ENCODE data around the gene GRM7. TPM values are rescaled to one million over a fixed set of nuclear protein-coding genes. Genes with fewer than 3 reads are reported as not detected.

GRM7 gene
- total and polyA plus RNA-seq, 4 donors: 0.08 to 0.33 TPM; not detected in 2

GRCh38 chr3:7574435-7574834, 713.5 kb downstream of the GRM7 start:
- H3K9me3 ChIP-seq (ENCODE audit: control insufficient read depth in 4 of 4, low read length in 3 of 4): no peaks in the 10 kb centered on the region
- no peaks in the 10 kb centered on the region for H3K4me1 ChIP-seq (ENCODE audit: control insufficient read depth in 4 of 4, insufficient read depth in 4 of 4, low read length in 3 of 4)
- TF ChIP-seq HNF4G (IDR thresholded peaks at IDR 0.05) (no peak), TAF1 (conservative IDR thresholded peaks at IDR 0.05) (no peak), RXRA (IDR thresholded peaks at IDR 0.05) (no peak), FOXA2 (IDR thresholded peaks at IDR 0.05) (no peak), SP1 (IDR thresholded peaks at IDR 0.05) (no peak), NR2F2 (IDR thresholded peaks at IDR 0.05) (no peak), EGR1 (IDR thresholded peaks at IDR 0.05; ENCODE audit: low read depth in 2 of 2) (no peak), FOXA1 (IDR thresholded peaks at IDR 0.05) (no peak), ZBTB33 (IDR thresholded peaks at IDR 0.05) (no peak), CTCF (IDR thresholded peaks at IDR 0.05; ENCODE audit: low read depth, low read length, missing input control) (no peak), GABPA (IDR thresholded peaks at IDR 0.05 in 1 of 2, conservative IDR thresholded peaks at IDR 0.05 in 1 of 2) (no peak), HNF4A (conservative IDR thresholded peaks at IDR 0.05) (no peak)
- TF ChIP-seq, protein P1, sequence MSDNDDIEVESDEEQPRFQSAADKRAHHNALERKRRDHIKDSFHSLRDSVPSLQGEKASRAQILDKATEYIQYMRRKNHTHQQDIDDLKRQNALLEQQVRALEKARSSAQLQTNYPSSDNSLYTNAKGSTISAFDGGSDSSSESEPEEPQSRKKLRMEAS (IDR thresholded peaks at IDR 0.05): no peak
- TF ChIP-seq, protein P2, sequence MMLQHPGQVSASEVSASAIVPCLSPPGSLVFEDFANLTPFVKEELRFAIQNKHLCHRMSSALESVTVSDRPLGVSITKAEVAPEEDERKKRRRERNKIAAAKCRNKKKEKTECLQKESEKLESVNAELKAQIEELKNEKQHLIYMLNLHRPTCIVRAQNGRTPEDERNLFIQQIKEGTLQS (IDR thresholded peaks at IDR 0.05): no peak
- no peaks in the 10 kb centered on the region for H3K36me3 ChIP-seq (ENCODE audit: control insufficient read depth in 4 of 4, insufficient read depth in 3 of 4, low read depth in 1 of 4, low read length in 3 of 4)
- no peaks in the 10 kb centered on the region for H3K27me3 ChIP-seq (ENCODE audit: control insufficient read depth in 4 of 4, insufficient read depth in 4 of 4, low read length in 3 of 4)
- H3K27ac ChIP-seq (ENCODE audit: low read depth in 1 of 2, low read length in 2 of 2): no peak overlapping the region
- 78% methylated on average over 5 of the region's 5 CpGs for WGBS
- H3K4me3 ChIP-seq (ENCODE audit: low read depth in 1 of 3, low read length in 3 of 3): no peak overlapping the region
- DNase-seq (ENCODE audit: low spot score): no peak
- H3K9ac ChIP-seq (ENCODE audit: low read depth in 1 of 2, low read length in 2 of 2): no peak overlapping the region

DNA sequence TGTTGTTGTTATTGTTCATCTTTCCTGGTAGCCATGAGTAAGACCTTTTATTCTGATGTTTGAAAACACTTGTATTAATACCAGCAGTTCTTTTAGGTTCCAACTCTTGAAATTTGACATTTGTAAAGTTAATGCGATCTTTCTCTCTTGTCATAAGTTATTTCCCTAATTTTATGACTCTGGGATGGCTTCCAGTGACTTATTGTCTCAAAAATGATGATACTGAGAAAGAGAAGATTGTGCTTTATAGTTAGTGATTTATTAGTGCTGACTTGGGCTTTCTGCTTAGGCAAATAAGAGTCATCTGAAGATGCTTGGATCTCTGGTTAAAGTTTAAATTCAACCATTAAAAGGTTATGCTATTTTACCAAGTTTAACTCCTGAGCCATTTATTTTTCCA, 715.2 kb downstream of the GRM7 start:
- no peak overlapping the region for H3K4me3 ChIP-seq (ENCODE audit: low read depth in 1 of 3, low read length in 3 of 3)
- no peaks in the 10 kb centered on the region for H3K27me3 ChIP-seq (ENCODE audit: control insufficient read depth in 4 of 4, insufficient read depth in 4 of 4, low read length in 3 of 4)
- DNase-seq (ENCODE audit: low spot score): no peak
- WGBS: 70% methylated on average over 1 of the region's 1 CpG
- H3K27ac ChIP-seq (ENCODE audit: low read depth in 1 of 2, low read length in 2 of 2): no peak overlapping the region
- no peaks in the 10 kb centered on the region for H3K4me1 ChIP-seq (ENCODE audit: control insufficient read depth in 4 of 4, insufficient read depth in 4 of 4, low read length in 3 of 4)
- TF ChIP-seq EGR1 (IDR thresholded peaks at IDR 0.05; ENCODE audit: low read depth in 2 of 2): no peak
- no peaks in the 10 kb centered on the region for H3K36me3 ChIP-seq (ENCODE audit: control insufficient read depth in 4 of 4, insufficient read depth in 3 of 4, low read depth in 1 of 4, low read length in 3 of 4)
- H3K9me3 ChIP-seq (ENCODE audit: control insufficient read depth in 4 of 4, low read length in 3 of 4): no peaks in the 10 kb centered on the region
- H3K9ac ChIP-seq (ENCODE audit: low read depth in 1 of 2, low read length in 2 of 2): no peak overlapping the region

GRCh38 chr3:7576506-7576905, 715.6 kb downstream of the GRM7 start:
- H3K9ac ChIP-seq (ENCODE audit: low read depth in 1 of 2, low read length in 2 of 2): no peak overlapping the region
- no peak overlapping the region for H3K4me3 ChIP-seq (ENCODE audit: low read depth in 1 of 3, low read length in 3 of 3)
- H3K36me3 ChIP-seq (ENCODE audit: control insufficient read depth in 4 of 4, insufficient read depth in 3 of 4, low read depth in 1 of 4, low read length in 3 of 4): no peaks in the 10 kb centered on the region
- 89% methylated on average over 3 of the region's 3 CpGs for WGBS
- no peak for DNase-seq (ENCODE audit: low spot score)
- H3K9me3 ChIP-seq (ENCODE audit: control insufficient read depth in 4 of 4, low read length in 3 of 4): no peaks in the 10 kb centered on the region
- no peak overlapping the region for H3K27ac ChIP-seq (ENCODE audit: low read depth in 1 of 2, low read length in 2 of 2)
- no peaks in the 10 kb centered on the region for H3K27me3 ChIP-seq (ENCODE audit: control insufficient read depth in 4 of 4, insufficient read depth in 4 of 4, low read length in 3 of 4)
- no peaks in the 10 kb centered on the region for H3K4me1 ChIP-seq (ENCODE audit: control insufficient read depth in 4 of 4, insufficient read depth in 4 of 4, low read length in 3 of 4)
- TF ChIP-seq GABPA (IDR thresholded peaks at IDR 0.05 in 1 of 2, conservative IDR thresholded peaks at IDR 0.05 in 1 of 2) (no peak), YY1 (IDR thresholded peaks at IDR 0.05) (no peak), JUND (IDR thresholded peaks at IDR 0.05) (no peak), HNF4G (IDR thresholded peaks at IDR 0.05) (no peak), HNF4A (conservative IDR thresholded peaks at IDR 0.05) (no peak), CTCF (IDR thresholded peaks at IDR 0.05; ENCODE audit: low read depth, low read length, missing input control) (no peak), NR2F2 (IDR thresholded peaks at IDR 0.05) (no peak), SP1 (IDR thresholded peaks at IDR 0.05) (no peak)
- TF ChIP-seq, protein P2 (IDR thresholded peaks at IDR 0.05): no peak
- TF ChIP-seq, protein P1 (IDR thresholded peaks at IDR 0.05): no peak
- TF ChIP-seq, protein P3, sequence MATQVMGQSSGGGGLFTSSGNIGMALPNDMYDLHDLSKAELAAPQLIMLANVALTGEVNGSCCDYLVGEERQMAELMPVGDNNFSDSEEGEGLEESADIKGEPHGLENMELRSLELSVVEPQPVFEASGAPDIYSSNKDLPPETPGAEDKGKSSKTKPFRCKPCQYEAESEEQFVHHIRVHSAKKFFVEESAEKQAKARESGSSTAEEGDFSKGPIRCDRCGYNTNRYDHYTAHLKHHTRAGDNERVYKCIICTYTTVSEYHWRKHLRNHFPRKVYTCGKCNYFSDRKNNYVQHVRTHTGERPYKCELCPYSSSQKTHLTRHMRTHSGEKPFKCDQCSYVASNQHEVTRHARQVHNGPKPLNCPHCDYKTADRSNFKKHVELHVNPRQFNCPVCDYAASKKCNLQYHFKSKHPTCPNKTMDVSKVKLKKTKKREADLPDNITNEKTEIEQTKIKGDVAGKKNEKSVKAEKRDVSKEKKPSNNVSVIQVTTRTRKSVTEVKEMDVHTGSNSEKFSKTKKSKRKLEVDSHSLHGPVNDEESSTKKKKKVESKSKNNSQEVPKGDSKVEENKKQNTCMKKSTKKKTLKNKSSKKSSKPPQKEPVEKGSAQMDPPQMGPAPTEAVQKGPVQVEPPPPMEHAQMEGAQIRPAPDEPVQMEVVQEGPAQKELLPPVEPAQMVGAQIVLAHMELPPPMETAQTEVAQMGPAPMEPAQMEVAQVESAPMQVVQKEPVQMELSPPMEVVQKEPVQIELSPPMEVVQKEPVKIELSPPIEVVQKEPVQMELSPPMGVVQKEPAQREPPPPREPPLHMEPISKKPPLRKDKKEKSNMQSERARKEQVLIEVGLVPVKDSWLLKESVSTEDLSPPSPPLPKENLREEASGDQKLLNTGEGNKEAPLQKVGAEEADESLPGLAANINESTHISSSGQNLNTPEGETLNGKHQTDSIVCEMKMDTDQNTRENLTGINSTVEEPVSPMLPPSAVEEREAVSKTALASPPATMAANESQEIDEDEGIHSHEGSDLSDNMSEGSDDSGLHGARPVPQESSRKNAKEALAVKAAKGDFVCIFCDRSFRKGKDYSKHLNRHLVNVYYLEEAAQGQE (IDR thresholded peaks at IDR 0.05): no peak

Data from liver (tissue), 9 donors.